Measurements from ENCODE around the gene STX18. TPM values are rescaled to one million over a fixed set of nuclear protein-coding genes. Genes with fewer than 3 reads are reported as not detected.

Gene STX18
- total RNA-seq, 1 experiment from 2014 or later = 20.9 TPM

DNA sequence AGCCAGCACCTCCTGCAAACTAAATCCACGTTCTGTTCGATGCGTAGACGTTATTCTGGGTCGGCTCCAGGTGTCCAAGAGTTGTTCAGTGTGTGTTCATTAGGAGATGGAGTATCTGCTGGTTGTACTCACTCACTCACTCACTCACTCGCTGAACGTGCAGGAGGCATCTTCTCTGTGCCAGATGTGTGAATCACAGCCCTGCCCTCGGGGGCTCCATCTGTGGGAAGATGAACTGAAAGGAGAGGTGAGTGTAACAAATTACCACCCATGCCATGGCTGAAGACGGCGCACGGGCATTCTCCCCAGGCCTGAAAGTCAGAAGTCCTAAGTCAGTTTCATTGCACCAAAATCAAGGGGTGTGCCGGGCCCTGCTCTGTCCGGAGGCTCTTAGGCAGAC, 138.9 kb downstream of the STX18 start:
- Histone ChIP-seq H3K56ac (ENCODE audit: insufficient read length, low read depth, low read length) (no peak overlapping the region), H3T11ph (ENCODE audit: low read length) (no peak overlapping the region), H3K79me1 (ENCODE audit: insufficient read depth, low read depth, low read length, poor library complexity, severe bottlenecking) (no peaks in the 10 kb centered on the region), H3K4ac (ENCODE audit: low read depth, low read length) (no peak overlapping the region), H4K91ac (ENCODE audit: insufficient read length, low read depth, low read length) (no peak overlapping the region), H3K23ac (ENCODE audit: insufficient read length, low read depth, low read length) (no peak overlapping the region), H3K9ac (ENCODE audit: extremely low read depth, insufficient read length, low read length) (no peak overlapping the region), H3K27ac (ENCODE audit: insufficient read length, low read depth, low read length) (no peak overlapping the region), H2BK12ac (ENCODE audit: insufficient read length, low read depth, low read length) (no peak overlapping the region), H3K14ac (ENCODE audit: insufficient read depth, low read length) (no peak overlapping the region), H3K79me2 (ENCODE audit: insufficient read depth, low read length) (no peaks in the 10 kb centered on the region), H2BK20ac (ENCODE audit: low read depth, low read length, poor library complexity, severe bottlenecking) (no peak overlapping the region), H2BK5ac (ENCODE audit: insufficient read length, low read length) (no peak overlapping the region), H3K9me3 (ENCODE audit: control insufficient read depth, low read depth, low read length) (no peaks in the 10 kb centered on the region), H3K18ac (ENCODE audit: insufficient read length, low read depth, low read length) (no peak overlapping the region), H2AK5ac (ENCODE audit: insufficient read length, low read length) (no peak overlapping the region), H3K27me3 (ENCODE audit: insufficient read depth, low read length) (no peaks in the 10 kb centered on the region), H3K23me2 (ENCODE audit: insufficient read length, low read depth, low read length, poor library complexity, severe bottlenecking) (no peaks in the 10 kb centered on the region), H3K4me2 (ENCODE audit: insufficient read depth, insufficient read length, low read length) (no peak overlapping the region), H4K20me1 (ENCODE audit: control insufficient read depth, insufficient read depth, insufficient read length) (no peaks in the 10 kb centered on the region), H3K4me1 (ENCODE audit: insufficient read depth, low read length) (no peaks in the 10 kb centered on the region), H2AFZ (ENCODE audit: low read length) (no peak overlapping the region), H4K5ac (ENCODE audit: insufficient read length, low read depth, low read length) (no peak overlapping the region), H4K8ac (replicated peaks; ENCODE audit: insufficient read length, low read depth, low read length) (no peak overlapping the region), H2BK15ac (ENCODE audit: low read depth, low read length) (no peak overlapping the region), H2BK120ac (ENCODE audit: low read depth, low read length, poor library complexity, severe bottlenecking) (no peak overlapping the region)
- H3K36me3 Mint-ChIP-seq (ENCODE audit: insufficient read depth in 1 of 3, low read depth in 3 of 3) = peaks cover 0 to 13% (median 7%) of the 10 kb centered on the region in 3 experiments; a peak in 3 of 7 replicates
- peaks cover 8 to 13% of the 10 kb centered on the region in 2 experiments for H3K4me1 Mint-ChIP-seq
- H3K27ac Mint-ChIP-seq = no peak overlapping the region
- H3K9me3 Mint-ChIP-seq = peaks cover 0 to 2% of the 10 kb centered on the region in 2 experiments; a peak in 2 of 5 replicates
- H3K27me3 Mint-ChIP-seq (ENCODE audit: low read depth) = peaks cover 7% of the 10 kb centered on the region
- H3K4me3 Mint-ChIP-seq = no peak overlapping the region
- no peak for DNase-seq
- TF ChIP-seq, protein P1, sequence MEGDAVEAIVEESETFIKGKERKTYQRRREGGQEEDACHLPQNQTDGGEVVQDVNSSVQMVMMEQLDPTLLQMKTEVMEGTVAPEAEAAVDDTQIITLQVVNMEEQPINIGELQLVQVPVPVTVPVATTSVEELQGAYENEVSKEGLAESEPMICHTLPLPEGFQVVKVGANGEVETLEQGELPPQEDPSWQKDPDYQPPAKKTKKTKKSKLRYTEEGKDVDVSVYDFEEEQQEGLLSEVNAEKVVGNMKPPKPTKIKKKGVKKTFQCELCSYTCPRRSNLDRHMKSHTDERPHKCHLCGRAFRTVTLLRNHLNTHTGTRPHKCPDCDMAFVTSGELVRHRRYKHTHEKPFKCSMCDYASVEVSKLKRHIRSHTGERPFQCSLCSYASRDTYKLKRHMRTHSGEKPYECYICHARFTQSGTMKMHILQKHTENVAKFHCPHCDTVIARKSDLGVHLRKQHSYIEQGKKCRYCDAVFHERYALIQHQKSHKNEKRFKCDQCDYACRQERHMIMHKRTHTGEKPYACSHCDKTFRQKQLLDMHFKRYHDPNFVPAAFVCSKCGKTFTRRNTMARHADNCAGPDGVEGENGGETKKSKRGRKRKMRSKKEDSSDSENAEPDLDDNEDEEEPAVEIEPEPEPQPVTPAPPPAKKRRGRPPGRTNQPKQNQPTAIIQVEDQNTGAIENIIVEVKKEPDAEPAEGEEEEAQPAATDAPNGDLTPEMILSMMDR (conservative IDR thresholded peaks at IDR 0.05) = no peak
- no CpG with 5 or more reads among the region's 13 CpGs for WGBS (ENCODE audit: extremely low coverage, insufficient read length, low lambda C conversion rate)
